ENCODE measurements around the gene RARG. TPM values are rescaled to one million over a fixed set of nuclear protein-coding genes. Genes with fewer than 3 reads are reported as not detected.
A peak's percentile ranks its signal among the peaks of the same experiment; 100 is the strongest.

RARG gene
- total and polyA plus RNA-seq, 2 donors (not counting 3 experiments of a cell fraction or from before 2014, with no cell fraction given) = 9.9 to 19.5 TPM

DNA sequence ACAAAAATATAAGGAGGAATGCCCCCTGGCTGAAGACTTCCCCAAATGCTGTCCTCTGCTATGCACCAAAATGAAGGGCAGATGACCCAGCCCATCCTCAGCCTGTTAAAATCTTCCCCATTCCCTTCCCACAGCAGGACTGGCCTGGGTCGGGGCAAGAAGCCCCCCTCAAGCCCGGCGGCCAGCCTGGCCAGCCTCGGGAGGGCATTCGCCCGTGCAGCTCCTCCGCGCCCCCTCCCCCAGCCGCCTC lies 413 bp downstream of the RARG start:
- H3K4me2 ChIP-seq (ENCODE audit: insufficient read depth, low read length) = peak overlapping the region; percentile 64
- CTCF ChIA-PET = interaction anchor here (0.5 kb wide), 1 partner anchor 34 kb away, joined by 3 read pairs; no protein-coding TSS in a partner anchor
- no TSS peak for BruUV-seq (replicated peaks)

DNA sequence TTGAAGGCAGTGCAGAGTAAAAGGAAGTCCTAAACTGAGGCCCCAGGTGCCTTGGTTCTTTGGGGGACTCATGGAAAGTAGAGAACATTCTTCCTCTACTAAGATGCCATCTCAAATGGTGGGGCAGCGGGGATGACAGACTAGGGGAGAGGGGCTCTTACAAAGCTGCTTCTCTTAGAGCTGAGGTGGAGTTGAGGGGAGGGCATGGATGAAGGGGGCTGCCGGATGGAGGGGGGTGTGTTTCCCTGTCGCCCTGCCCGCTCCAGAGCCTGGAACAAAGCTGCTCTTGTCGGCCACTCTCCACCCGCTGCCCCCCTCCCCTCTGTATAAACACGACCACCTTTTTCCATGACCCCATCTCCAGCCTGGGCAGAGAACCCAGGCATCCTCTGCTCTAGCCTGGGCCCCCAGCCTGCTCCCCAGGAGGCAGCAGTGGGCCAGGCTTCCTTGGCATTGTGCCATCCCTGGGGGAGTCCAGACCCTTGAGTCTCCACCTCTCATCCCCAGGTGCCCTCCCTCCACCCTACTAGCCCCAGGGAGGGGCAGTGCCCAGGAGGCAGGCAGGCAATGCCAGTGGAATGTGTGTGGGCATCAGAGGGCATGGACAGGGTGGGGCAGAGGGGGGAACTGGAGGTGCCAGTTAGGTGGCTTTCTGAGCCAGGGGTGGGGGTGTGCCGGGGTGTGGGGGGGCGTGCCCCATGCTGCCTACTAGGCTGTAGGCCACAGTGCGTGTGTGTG lies 1.7 kb downstream of the RARG start:
- FAIRE-seq (no peak), DNase-seq (ENCODE audit: low read depth, low spot score) (no peak)
- H3K4me1 ChIP-seq (ENCODE audit: control insufficient read depth, extremely low read depth, insufficient read depth, low read length) = no peaks in the 10 kb centered on the region
- H3K9me3 ChIP-seq (replicated peaks; ENCODE audit: control insufficient read depth, insufficient read depth, low read length) = no peaks in the 10 kb centered on the region
- TF ChIP-seq, protein P1, sequence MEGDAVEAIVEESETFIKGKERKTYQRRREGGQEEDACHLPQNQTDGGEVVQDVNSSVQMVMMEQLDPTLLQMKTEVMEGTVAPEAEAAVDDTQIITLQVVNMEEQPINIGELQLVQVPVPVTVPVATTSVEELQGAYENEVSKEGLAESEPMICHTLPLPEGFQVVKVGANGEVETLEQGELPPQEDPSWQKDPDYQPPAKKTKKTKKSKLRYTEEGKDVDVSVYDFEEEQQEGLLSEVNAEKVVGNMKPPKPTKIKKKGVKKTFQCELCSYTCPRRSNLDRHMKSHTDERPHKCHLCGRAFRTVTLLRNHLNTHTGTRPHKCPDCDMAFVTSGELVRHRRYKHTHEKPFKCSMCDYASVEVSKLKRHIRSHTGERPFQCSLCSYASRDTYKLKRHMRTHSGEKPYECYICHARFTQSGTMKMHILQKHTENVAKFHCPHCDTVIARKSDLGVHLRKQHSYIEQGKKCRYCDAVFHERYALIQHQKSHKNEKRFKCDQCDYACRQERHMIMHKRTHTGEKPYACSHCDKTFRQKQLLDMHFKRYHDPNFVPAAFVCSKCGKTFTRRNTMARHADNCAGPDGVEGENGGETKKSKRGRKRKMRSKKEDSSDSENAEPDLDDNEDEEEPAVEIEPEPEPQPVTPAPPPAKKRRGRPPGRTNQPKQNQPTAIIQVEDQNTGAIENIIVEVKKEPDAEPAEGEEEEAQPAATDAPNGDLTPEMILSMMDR (IDR thresholded peaks at IDR 0.05; ENCODE audit: extremely low read depth in 1 of 2, insufficient read depth in 1 of 2, low read depth in 1 of 2, low read length in 2 of 2) = no peak
- TF ChIP-seq POLR2A (IDR thresholded peaks at IDR 0.05; ENCODE audit: low read depth, low read length) (no peak), POLR2AphosphoS5 (IDR thresholded peaks at IDR 0.05; ENCODE audit: insufficient read depth, low read depth, low read length) (no peak), JUN (IDR thresholded peaks at IDR 0.05; ENCODE audit: borderline replicate concordance, insufficient read depth, insufficient read length, low read depth) (no peak), FOS (IDR thresholded peaks at IDR 0.05; ENCODE audit: borderline replicate concordance, insufficient read depth, low read length) (no peak), EZH2 (IDR thresholded peaks at IDR 0.05; ENCODE audit: borderline replicate concordance, low read depth, low read length, severe bottlenecking) (no peak), MYC (IDR thresholded peaks at IDR 0.05; ENCODE audit: low read depth, low read length) (no peak), GATA2 (IDR thresholded peaks at IDR 0.05; ENCODE audit: insufficient read depth, insufficient read length, low read depth, low read length) (no peak)
- TF ChIP-seq, protein P2, sequence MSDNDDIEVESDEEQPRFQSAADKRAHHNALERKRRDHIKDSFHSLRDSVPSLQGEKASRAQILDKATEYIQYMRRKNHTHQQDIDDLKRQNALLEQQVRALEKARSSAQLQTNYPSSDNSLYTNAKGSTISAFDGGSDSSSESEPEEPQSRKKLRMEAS (IDR thresholded peaks at IDR 0.05; ENCODE audit: insufficient read depth, insufficient read length) = no peak
- H3K9ac ChIP-seq (replicated peaks; ENCODE audit: extremely low read depth, insufficient read depth, low read length) = no peak overlapping the region
- dilution Hi-C loops (cut with MboI; ENCODE audit: extremely low pct_ligation_motif_present, low sequenced_read_pairs) = no loop called here
- H3K27ac ChIP-seq (ENCODE audit: insufficient read depth, low read depth, low read length) = no peak overlapping the region
- no peaks in the 10 kb centered on the region for H3K9me1 ChIP-seq (replicated peaks; ENCODE audit: control insufficient read depth, extremely low read depth, insufficient read depth, low read length)
- no peaks in the 10 kb centered on the region for H4K20me1 ChIP-seq (replicated peaks; ENCODE audit: control insufficient read depth, extremely low read depth, insufficient read depth, low read length)
- no peak overlapping the region for H3K4me3 ChIP-seq (replicated peaks in 1 of 3; ENCODE audit: insufficient read depth in 1 of 3, low read depth in 1 of 3, low read length in 3 of 3)
- no TSS peak for BruUV-seq (replicated peaks)
- ChIA-PET CTCF (interaction anchor here (2.0 kb wide), 1 partner anchor 9 kb away, joined by 4 read pairs; no protein-coding TSS in a partner anchor), POLR2A (no interaction called here)
- intact Hi-C loops (cut with micrococcal nuclease) = no loop called here
- H3K79me2 ChIP-seq (ENCODE audit: control insufficient read depth, insufficient read depth, low read length) = no peaks in the 10 kb centered on the region
- H3K36me3 ChIP-seq (ENCODE audit: control insufficient read depth in 2 of 2, extremely low read depth in 1 of 2, insufficient read depth in 2 of 2, low read length in 2 of 2) = no peaks in the 10 kb centered on the region
- no peak overlapping the region for H3K4me2 ChIP-seq (ENCODE audit: insufficient read depth, low read length)
- peaks cover 10 to 11% of the 10 kb centered on the region in 2 experiments for H3K27me3 ChIP-seq (ENCODE audit: control insufficient read depth in 2 of 2, insufficient read depth in 2 of 2, low read length in 2 of 2)
- H2AFZ ChIP-seq (ENCODE audit: low read depth, low read length) = no peak overlapping the region

More for the DNA sequence above, 413 bp downstream of the RARG start:
- no peak overlapping the region for H3K27ac ChIP-seq (ENCODE audit: insufficient read depth, low read depth, low read length)
- H4K20me1 ChIP-seq (replicated peaks; ENCODE audit: control insufficient read depth, extremely low read depth, insufficient read depth, low read length) = no peaks in the 10 kb centered on the region
- H3K36me3 ChIP-seq (ENCODE audit: control insufficient read depth in 2 of 2, extremely low read depth in 1 of 2, insufficient read depth in 2 of 2, low read length in 2 of 2) = no peaks in the 10 kb centered on the region
- no peak for TF ChIP-seq JUN (IDR thresholded peaks at IDR 0.05; ENCODE audit: borderline replicate concordance, insufficient read depth, insufficient read length, low read depth)
- no peak for TF ChIP-seq MYC (IDR thresholded peaks at IDR 0.05; ENCODE audit: low read depth, low read length)
- peak; percentile 53 for TF ChIP-seq EZH2 (IDR thresholded peaks at IDR 0.05; ENCODE audit: borderline replicate concordance, low read depth, low read length, severe bottlenecking)
- TF ChIP-seq, protein P1 (IDR thresholded peaks at IDR 0.05; ENCODE audit: extremely low read depth in 1 of 2, insufficient read depth in 1 of 2, low read depth in 1 of 2, low read length in 2 of 2) = no peak
- TF ChIP-seq GATA2 (IDR thresholded peaks at IDR 0.05; ENCODE audit: insufficient read depth, insufficient read length, low read depth, low read length) = no peak
- H3K4me3 ChIP-seq (replicated peaks in 1 of 3; ENCODE audit: insufficient read depth in 1 of 3, low read depth in 1 of 3, low read length in 3 of 3) = peak overlapping the region in 2 of 3 experiments; percentile 17 to 53
- H3K79me2 ChIP-seq (ENCODE audit: control insufficient read depth, insufficient read depth, low read length) = no peaks in the 10 kb centered on the region
- intact Hi-C loops (cut with micrococcal nuclease) = no loop called here
- DNase-seq (ENCODE audit: low read depth, low spot score) (no peak), FAIRE-seq (no peak)
- H2AFZ ChIP-seq (ENCODE audit: low read depth, low read length) = peak overlapping the region; percentile 57
- H3K9me1 ChIP-seq (replicated peaks; ENCODE audit: control insufficient read depth, extremely low read depth, insufficient read depth, low read length) = no peaks in the 10 kb centered on the region
- H3K27me3 ChIP-seq (ENCODE audit: control insufficient read depth in 2 of 2, insufficient read depth in 2 of 2, low read length in 2 of 2) = peaks cover 12 to 20% of the 10 kb centered on the region in 2 experiments
- POLR2A ChIA-PET = no interaction called here
- H3K4me1 ChIP-seq (ENCODE audit: control insufficient read depth, extremely low read depth, insufficient read depth, low read length) = no peaks in the 10 kb centered on the region
- dilution Hi-C loops (cut with MboI; ENCODE audit: extremely low pct_ligation_motif_present, low sequenced_read_pairs) = no loop called here
- peak overlapping the region; percentile 23 for H3K9ac ChIP-seq (replicated peaks; ENCODE audit: extremely low read depth, insufficient read depth, low read length)
- H3K9me3 ChIP-seq (replicated peaks; ENCODE audit: control insufficient read depth, insufficient read depth, low read length) = no peaks in the 10 kb centered on the region
